Endothelial cell of umbilical vein (primary cell): ENCODE data around the gene EPC2. TPM values are rescaled to one million over a fixed set of nuclear protein-coding genes. Genes with fewer than 3 reads are reported as not detected.

Source experiments
- BruUV-seq: library from RNA; stranded (reverse); fragments of 400-500 nt; replicated peaks from 2 replicates; lab custom pipeline; 2021; lab: Mats Ljungman, UMichigan
- CTCF ChIA-PET: fragments of 300-600, 350-600 bp; sonication (Branson Sonifier 250); formaldehyde crosslinking; loops from one replicate; lab custom pipeline; 2021; ENCODE audit warnings: antibody characterized with exemption, inconsistent platforms; lab: Charles Lee
- POLR2A ChIA-PET: fragments of 300-600, 350-600 bp; sonication (Branson Sonifier 250); formaldehyde crosslinking; loops from one replicate; lab custom pipeline; 2021; ENCODE audit warnings: antibody characterized with exemption, inconsistent platforms; lab: Charles Lee
- DNase-seq: peaks from one replicate; pipeline ENCODE4 v3.0.0-alpha.2; 2011; ENCODE audit warnings: low read depth, low spot score
- FAIRE-seq: peaks from 2 replicates; lab custom pipeline; 2011; peaks lifted over from hg19 to GRCh38; lab: Jason Lieb, UNC
- H2AFZ ChIP-seq: 2 replicates; pipeline ENCODE4 v1.6.0; 2012; ENCODE audit warnings: low read depth, low read length, control low read depth, inconsistent platforms
- H3K27ac ChIP-seq: 2 replicates; pipeline ENCODE4 v1.5.1; 2011; ENCODE audit warnings: low read depth, mild to moderate bottlenecking, control low read depth, low read length, moderate library complexity; ENCODE audit not compliant: insufficient read depth
- H3K27me3 ChIP-seq, 2 experiments: 2 replicates each; pipeline versions ENCODE4 v1.6.0 to v1.6.1; 2011; ENCODE audit warnings: low read length in 2 of 2, mixed read lengths in 1 of 2; ENCODE audit not compliant: control insufficient read depth in 2 of 2, insufficient read depth in 2 of 2
- H3K36me3 ChIP-seq, 2 experiments: 2 replicates in 1 of 2; 3 replicates in 1 of 2; pipeline ENCODE4 v1.5.1; 2011; ENCODE audit warnings: low read length in 2 of 2, mild to moderate bottlenecking in 1 of 2, moderate library complexity in 1 of 2; ENCODE audit not compliant: control insufficient read depth in 2 of 2, insufficient read depth in 2 of 2; ENCODE audit errors: extremely low read depth in 1 of 2
- H3K4me1 ChIP-seq: 3 replicates; pipeline ENCODE4 v1.5.1; 2011; ENCODE audit warnings: mild to moderate bottlenecking, low read length; ENCODE audit not compliant: control insufficient read depth, insufficient read depth; ENCODE audit errors: extremely low read depth
- H3K4me2 ChIP-seq: 2 replicates; pipeline ENCODE4 v1.6.1; 2011; ENCODE audit warnings: low read length, control low read depth, mixed read lengths; ENCODE audit not compliant: insufficient read depth
- H3K4me3 ChIP-seq, 3 experiments: fragments of 200-600 bp in 1 of 3; sonication (generic), shearing (Covaris generic) in 1 of 3; replicated peaks in 1 of 3; 2 replicates each; pipeline ENCODE4 v1.5.1; 2011 to 2016; ENCODE audit warnings: control low read depth in 3 of 3, low read length in 3 of 3, mild to moderate bottlenecking in 2 of 3, inconsistent platforms in 1 of 3, low read depth in 1 of 3, moderate library complexity in 1 of 3; ENCODE audit not compliant: insufficient read depth in 1 of 3
- H3K79me2 ChIP-seq: 2 replicates; pipeline ENCODE4 v1.6.0; 2012; ENCODE audit warnings: low read length, inconsistent platforms; ENCODE audit not compliant: control insufficient read depth, insufficient read depth
- H3K9ac ChIP-seq: replicated peaks from 2 replicates; pipeline ENCODE3; 2011; ENCODE audit warnings: low read length, control low read depth; ENCODE audit not compliant: insufficient read depth; ENCODE audit errors: extremely low read depth
- H3K9me1 ChIP-seq: replicated peaks from 3 replicates; pipeline ENCODE4 v1.6.0; 2011; ENCODE audit warnings: mild to moderate bottlenecking, low read length; ENCODE audit not compliant: control insufficient read depth, insufficient read depth; ENCODE audit errors: extremely low read depth
- H3K9me3 ChIP-seq: replicated peaks from 2 replicates; pipeline ENCODE4 v1.5.1; 2012; ENCODE audit warnings: low read length, inconsistent platforms; ENCODE audit not compliant: control insufficient read depth, insufficient read depth
- H4K20me1 ChIP-seq: replicated peaks from 2 replicates; pipeline ENCODE3; 2011; ENCODE audit warnings: mild to moderate bottlenecking, low read length; ENCODE audit not compliant: control insufficient read depth, insufficient read depth; ENCODE audit errors: extremely low read depth
- CTCF ChIP-seq, 2 donors: IDR thresholded peaks; 1 replicate in 1 of 2; 2 replicates in 1 of 2; pipeline ENCODE4 v1.5.1; 2011; ENCODE audit warnings: low read length in 2 of 2, mild to moderate bottlenecking in 2 of 2, moderate library complexity in 2 of 2, control low read depth in 1 of 2, inconsistent platforms in 1 of 2, low read depth in 1 of 2; ENCODE audit not compliant: insufficient read depth in 1 of 2; ENCODE audit errors: extremely low read depth in 1 of 2
- GATA2 ChIP-seq: IDR thresholded peaks from 2 replicates; pipeline ENCODE4 v1.7.0; 2011; ENCODE audit warnings: low read depth, mild to moderate bottlenecking, moderate library complexity, mixed read lengths, low read length; ENCODE audit not compliant: insufficient read length, insufficient read depth
- JUN ChIP-seq: IDR thresholded peaks from 2 replicates; pipeline ENCODE4 v1.6.1; 2011; ENCODE audit warnings: borderline replicate concordance, low read depth; ENCODE audit not compliant: insufficient read length, insufficient read depth
- MAX ChIP-seq: IDR thresholded peaks from 2 replicates; pipeline ENCODE4 v1.6.1; 2011; ENCODE audit not compliant: insufficient read depth, insufficient read length
- POLR2A ChIP-seq: IDR thresholded peaks from 2 replicates; pipeline ENCODE4 v1.6.1; 2012; ENCODE audit warnings: low read depth, mild to moderate bottlenecking, control low read depth, low read length
- POLR2AphosphoS5 ChIP-seq: IDR thresholded peaks from 2 replicates; pipeline ENCODE4 v1.6.1; 2012; ENCODE audit warnings: low read depth, mild to moderate bottlenecking, control low read depth, low read length, moderate library complexity; ENCODE audit not compliant: insufficient read depth
- dilution Hi-C: fragments of 300-500 bp; cut with MboI; formaldehyde crosslinking; loops from one replicate; pipeline ENCODE4 v1.15.0; 2019; ENCODE audit warnings: low sequenced_read_pairs; ENCODE audit not compliant: extremely low pct_ligation_motif_present
- intact Hi-C: fragments of 100-400 bp; cut with micrococcal nuclease; formaldehyde crosslinking; loops from one replicate; pipeline ENCODE4 v1.10.0; 2022
- polyA plus RNA-seq, 4 experiments: library from polyadenylated mRNA; depleted of rRNA in 3 of 4; stranded (reverse) in 3 of 4; unstranded in 1 of 4; fragments of >200 nt; gene quantifications; 2 replicates each; pipeline versions ENCODE4 v1.2.1 to v1.2.3, GENCODE V29; 2011 to 2012; ENCODE audit warnings: missing spikeins in 1 of 4
- total RNA-seq: library from RNA; stranded (reverse); gene quantifications from 2 replicates; pipeline ENCODE4 v1.2.3, GENCODE V29; 2021

EPC2 gene
- total and polyA plus RNA-seq, 2 donors (not counting 3 experiments of a cell fraction or from before 2014, with no cell fraction given): 15.1 to 25.2 TPM

- Histone ChIP-seq H3K79me2 (peaks cover 30% of the 10 kb centered on the region), H3K27ac (peak overlapping the region; percentile 64), H3K9me3 (no peaks in the 10 kb centered on the region), H3K4me1 (peaks cover 25% of the 10 kb centered on the region), H3K36me3 (no peaks in the 10 kb centered on the region), H3K4me2 (peak overlapping the region; percentile 56), H2AFZ (peak overlapping the region; percentile 81), H3K9ac (no peak overlapping the region), H3K4me3 (peak overlapping the region in 2 of 3 experiments; percentile 36 to 83), H3K9me1 (no peaks in the 10 kb centered on the region), H3K27me3 (no peaks in the 10 kb centered on the region), H4K20me1 (peaks cover 8% of the 10 kb centered on the region)
- intact Hi-C loops: loop anchor here (5.0 to 10.0 kb wide), 5 partner anchors 341 to 921 kb away; partner anchors contain the start of gene ACVR2A
- dilution Hi-C loops: no loop called here
- POLR2A ChIA-PET: interaction anchor here (0.7 kb wide), 1 partner anchor 50 kb away, joined by 6 read pairs; no protein-coding TSS in a partner anchor
- CTCF ChIA-PET: interaction anchor here (0.8 to 1.7 kb wide), 4 partner anchors 12 to 347 kb away, joined by 3 to 5 read pairs (median 4); no protein-coding TSS in a partner anchor
- DNase-seq (peak; percentile 32), FAIRE-seq (no peak)
- TF ChIP-seq JUN: no peak
- no peak for TF ChIP-seq CTCF (IDR thresholded peaks at IDR 0.05; ENCODE audit: extremely low read depth in 1 of 2, insufficient read depth in 1 of 2, low read depth in 1 of 2, low read length in 2 of 2)
- TF ChIP-seq MAX: no peak
- no peak for TF ChIP-seq POLR2AphosphoS5
- no peak for TF ChIP-seq POLR2A
- TF ChIP-seq GATA2: no peak
- no TSS peak for BruUV-seq
These were observed 1.1 kb upstream of the EPC2 start for GRCh38 chr2:148643421-148643820.
